Activated gamma-delta T cell treated with anti-CD3 and anti-CD28 coated beads, Interleukin-2, amount 50 U/mL, for 16 hours (primary cell): ENCODE results near the gene ITGA11.

ENCODE experiments used
- DNase-seq: peaks from one replicate; pipeline ENCODE4 v3.0.0-alpha.2; 2020; ENCODE audit warnings: low read depth

Gene ITGA11

GRCh38 chr15:68330416-68330815 is 101.5 kb downstream of the ITGA11 start:
- DNase-seq = no peak

- DNase-seq = no peak
These were observed 103.0 kb downstream of the ITGA11 start for GRCh38 chr15:68328964-68329363.

GRCh38 chr15:68328443-68328842 is 103.5 kb downstream of the ITGA11 start:
- DNase-seq = no peak

- no peak for DNase-seq
These were observed 105.1 kb downstream of the ITGA11 start for GRCh38 chr15:68326711-68327354.

GRCh38 chr15:68325726-68326125 is 106.2 kb downstream of the ITGA11 start:
- DNase-seq = no peak

- no peak for DNase-seq
These were observed 109.2 kb downstream of the ITGA11 start for GRCh38 chr15:68322796-68323195.

- no peak for DNase-seq
These were observed 110.7 kb downstream of the ITGA11 start for GRCh38 chr15:68321229-68321628.

- no peak for DNase-seq
These were observed 112.0 kb downstream of the ITGA11 start for GRCh38 chr15:68319997-68320396.

- no peak for DNase-seq
These were observed 112.7 kb downstream of the ITGA11 start for GRCh38 chr15:68318931-68319909.

- no peak for DNase-seq
These were observed 113.7 kb downstream of the ITGA11 start for GRCh38 chr15:68318008-68318835.

- DNase-seq = no peak
These were observed 114.5 kb downstream of the ITGA11 start for GRCh38 chr15:68317281-68318007.

- DNase-seq = no peak
These were observed 115.7 kb downstream of the ITGA11 start for GRCh38 chr15:68316061-68316804.

GRCh38 chr15:68315495-68316031 is 116.4 kb downstream of the ITGA11 start:
- DNase-seq = no peak

- no peak for DNase-seq
These were observed 116.9 kb downstream of the ITGA11 start for GRCh38 chr15:68315035-68315434.

- no peak for DNase-seq
These were observed 117.4 kb downstream of the ITGA11 start for GRCh38 chr15:68314563-68314962.

- DNase-seq = no peak
These were observed 118.2 kb downstream of the ITGA11 start for GRCh38 chr15:68313501-68314410.

- no peak for DNase-seq
These were observed 119.2 kb downstream of the ITGA11 start for GRCh38 chr15:68312701-68313204.

- DNase-seq = no peak
These were observed 120.0 kb downstream of the ITGA11 start for GRCh38 chr15:68311859-68312557.

GRCh38 chr15:68311464-68311835 is 120.5 kb downstream of the ITGA11 start:
- DNase-seq = no peak
